ENCODE results near the gene LRCOL1. TPM values are rescaled to one million over a fixed set of nuclear protein-coding genes. Genes with fewer than 3 reads are reported as not detected.

Gene LRCOL1
- total RNA-seq, 1 experiment from 2014 or later, result not detected

DNA sequence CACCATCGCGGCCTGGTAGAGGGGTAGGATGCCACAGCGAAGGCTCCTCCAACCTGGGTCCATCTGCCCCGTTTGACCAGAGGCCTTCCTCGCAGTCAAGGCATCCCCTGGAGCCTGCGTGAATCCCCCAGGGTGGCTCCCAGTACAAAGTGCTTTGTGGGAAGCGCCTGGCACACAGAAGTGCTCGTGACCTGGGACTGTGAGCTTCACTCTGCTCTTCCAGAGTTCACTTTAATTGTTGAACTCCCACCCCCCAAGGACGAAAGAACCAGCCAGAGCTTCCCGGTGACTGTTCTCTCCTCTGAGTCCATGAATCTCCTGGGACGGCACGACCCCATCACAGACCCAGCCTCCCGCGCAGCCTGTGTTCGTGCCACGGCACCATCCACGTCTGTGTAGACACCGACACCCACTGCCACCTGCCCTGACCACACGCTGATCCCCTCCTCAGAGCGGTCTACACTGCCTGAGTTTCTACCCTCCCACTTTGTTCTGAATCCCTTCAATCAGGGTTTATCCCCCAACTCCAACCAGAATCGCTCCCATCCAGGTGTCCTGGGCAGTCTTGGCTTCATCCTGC, 24.1 kb upstream of the LRCOL1 start:
- intact Hi-C loops (cut with micrococcal nuclease), result no loop called here
- no peak for ATAC-seq
- Histone ChIP-seq H3K4me3 (replicated peaks in 1 of 2; ENCODE audit: low read depth in 1 of 2, low read length in 2 of 2) (no peak overlapping the region), H3K4me1 (ENCODE audit: control insufficient read depth in 1 of 2, insufficient read depth in 2 of 2, low read length in 2 of 2) (no peaks in the 10 kb centered on the region), H4K20me1 (ENCODE audit: insufficient read depth) (no peaks in the 10 kb centered on the region), H3K9ac (ENCODE audit: low read length) (no peak overlapping the region), H3K9me2 (ENCODE audit: insufficient read depth) (no peaks in the 10 kb centered on the region), H3K36me3 (ENCODE audit: control insufficient read depth in 1 of 2, insufficient read depth in 2 of 2, low read length in 2 of 2) (peaks cover 39 to 71% of the 10 kb centered on the region in 2 experiments), H3K79me2 (ENCODE audit: insufficient read depth, low read length) (no peaks in the 10 kb centered on the region), H2AFZ (ENCODE audit: low read depth, low read length, poor library complexity, severe bottlenecking) (no peak overlapping the region), H3K4me2 (ENCODE audit: low read length) (no peak overlapping the region), H3K9me3 (ENCODE audit: control insufficient read depth in 1 of 2, insufficient read depth in 1 of 2, low read depth in 1 of 2, low read length in 2 of 2) (no peaks in the 10 kb centered on the region), H3K27me3 (ENCODE audit: insufficient read depth, low read length) (no peaks in the 10 kb centered on the region), H3K27ac (ENCODE audit: low read depth, low read length) (no peak overlapping the region)
- RAD21 ChIA-PET (ENCODE audit: low non-redundant PET in 1 of 2, low total read pairs in 2 of 2, uncharacterized antibody in 2 of 2, unreplicated experiment in 2 of 2), result no interaction called here
- POLR2A ChIA-PET, result no interaction called here
- TF ChIP-seq, protein P1, sequence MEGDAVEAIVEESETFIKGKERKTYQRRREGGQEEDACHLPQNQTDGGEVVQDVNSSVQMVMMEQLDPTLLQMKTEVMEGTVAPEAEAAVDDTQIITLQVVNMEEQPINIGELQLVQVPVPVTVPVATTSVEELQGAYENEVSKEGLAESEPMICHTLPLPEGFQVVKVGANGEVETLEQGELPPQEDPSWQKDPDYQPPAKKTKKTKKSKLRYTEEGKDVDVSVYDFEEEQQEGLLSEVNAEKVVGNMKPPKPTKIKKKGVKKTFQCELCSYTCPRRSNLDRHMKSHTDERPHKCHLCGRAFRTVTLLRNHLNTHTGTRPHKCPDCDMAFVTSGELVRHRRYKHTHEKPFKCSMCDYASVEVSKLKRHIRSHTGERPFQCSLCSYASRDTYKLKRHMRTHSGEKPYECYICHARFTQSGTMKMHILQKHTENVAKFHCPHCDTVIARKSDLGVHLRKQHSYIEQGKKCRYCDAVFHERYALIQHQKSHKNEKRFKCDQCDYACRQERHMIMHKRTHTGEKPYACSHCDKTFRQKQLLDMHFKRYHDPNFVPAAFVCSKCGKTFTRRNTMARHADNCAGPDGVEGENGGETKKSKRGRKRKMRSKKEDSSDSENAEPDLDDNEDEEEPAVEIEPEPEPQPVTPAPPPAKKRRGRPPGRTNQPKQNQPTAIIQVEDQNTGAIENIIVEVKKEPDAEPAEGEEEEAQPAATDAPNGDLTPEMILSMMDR (IDR thresholded peaks at IDR 0.05 in 2 of 3, conservative IDR thresholded peaks at IDR 0.05 in 1 of 3; ENCODE audit: borderline replicate concordance in 1 of 3, insufficient read depth in 1 of 3, low read depth in 2 of 3, low read length in 2 of 3), result no peak
- DNase-seq (ENCODE audit: low read depth, low spot score), result no peak
- CTCF ChIA-PET, result no interaction called here
- BruUV-seq (replicated peaks), result no TSS peak

GRCh38 chr12:132633901-132634300, 23.5 kb upstream of the LRCOL1 start:
- no peak for ATAC-seq
- no peak for DNase-seq (ENCODE audit: low read depth, low spot score)
- Histone ChIP-seq H3K4me2 (ENCODE audit: low read length) (no peak overlapping the region), H3K36me3 (ENCODE audit: control insufficient read depth in 1 of 2, insufficient read depth in 2 of 2, low read length in 2 of 2) (peaks cover 36 to 75% of the 10 kb centered on the region in 2 experiments), H3K9me2 (ENCODE audit: insufficient read depth) (no peaks in the 10 kb centered on the region), H3K9me3 (ENCODE audit: control insufficient read depth in 1 of 2, insufficient read depth in 1 of 2, low read depth in 1 of 2, low read length in 2 of 2) (no peaks in the 10 kb centered on the region), H3K27ac (ENCODE audit: low read depth, low read length) (no peak overlapping the region), H3K4me3 (replicated peaks in 1 of 2; ENCODE audit: low read depth in 1 of 2, low read length in 2 of 2) (no peak overlapping the region), H3K9ac (ENCODE audit: low read length) (no peak overlapping the region), H2AFZ (ENCODE audit: low read depth, low read length, poor library complexity, severe bottlenecking) (no peak overlapping the region), H4K20me1 (ENCODE audit: insufficient read depth) (no peaks in the 10 kb centered on the region), H3K4me1 (ENCODE audit: control insufficient read depth in 1 of 2, insufficient read depth in 2 of 2, low read length in 2 of 2) (no peaks in the 10 kb centered on the region), H3K79me2 (ENCODE audit: insufficient read depth, low read length) (no peaks in the 10 kb centered on the region), H3K27me3 (ENCODE audit: insufficient read depth, low read length) (no peaks in the 10 kb centered on the region)
- ChIA-PET CTCF (no interaction called here), POLR2A (no interaction called here), RAD21 (ENCODE audit: low non-redundant PET in 1 of 2, low total read pairs in 2 of 2, uncharacterized antibody in 2 of 2, unreplicated experiment in 2 of 2) (no interaction called here)
- intact Hi-C loops (cut with micrococcal nuclease), result no loop called here
- no TSS peak for BruUV-seq (replicated peaks)
- no peak for TF ChIP-seq EZH2phosphoT487 (IDR thresholded peaks at IDR 0.05; ENCODE audit: borderline replicate concordance)
- TF ChIP-seq POLR2A (IDR thresholded peaks at IDR 0.05; ENCODE audit: borderline replicate concordance, extremely low read depth, insufficient read depth, insufficient read length), result no peak
- TF ChIP-seq EZH2 (IDR thresholded peaks at IDR 0.05), result no peak
- TF ChIP-seq REST (IDR thresholded peaks at IDR 0.05; ENCODE audit: low read depth), result no peak
- TF ChIP-seq ZFX (IDR thresholded peaks at IDR 0.05), result no peak
- TF ChIP-seq POLR2AphosphoS5 (IDR thresholded peaks at IDR 0.05; ENCODE audit: low read depth, low read length), result no peak
- TF ChIP-seq, protein P1 (IDR thresholded peaks at IDR 0.05 in 2 of 3, conservative IDR thresholded peaks at IDR 0.05 in 1 of 3; ENCODE audit: borderline replicate concordance in 1 of 3, insufficient read depth in 1 of 3, low read depth in 2 of 3, low read length in 2 of 3), result no peak
- TF ChIP-seq ZBTB33 (IDR thresholded peaks at IDR 0.05; ENCODE audit: extremely low read depth, insufficient replicate concordance, low read length), result no peak
